ENCODE data around the gene PGAM2.

PGAM2 gene

GRCh38 chr7:44103566-44103922 is 38.2 kb upstream of the PGAM2 start:
- no peak for DNase-seq

DNA sequence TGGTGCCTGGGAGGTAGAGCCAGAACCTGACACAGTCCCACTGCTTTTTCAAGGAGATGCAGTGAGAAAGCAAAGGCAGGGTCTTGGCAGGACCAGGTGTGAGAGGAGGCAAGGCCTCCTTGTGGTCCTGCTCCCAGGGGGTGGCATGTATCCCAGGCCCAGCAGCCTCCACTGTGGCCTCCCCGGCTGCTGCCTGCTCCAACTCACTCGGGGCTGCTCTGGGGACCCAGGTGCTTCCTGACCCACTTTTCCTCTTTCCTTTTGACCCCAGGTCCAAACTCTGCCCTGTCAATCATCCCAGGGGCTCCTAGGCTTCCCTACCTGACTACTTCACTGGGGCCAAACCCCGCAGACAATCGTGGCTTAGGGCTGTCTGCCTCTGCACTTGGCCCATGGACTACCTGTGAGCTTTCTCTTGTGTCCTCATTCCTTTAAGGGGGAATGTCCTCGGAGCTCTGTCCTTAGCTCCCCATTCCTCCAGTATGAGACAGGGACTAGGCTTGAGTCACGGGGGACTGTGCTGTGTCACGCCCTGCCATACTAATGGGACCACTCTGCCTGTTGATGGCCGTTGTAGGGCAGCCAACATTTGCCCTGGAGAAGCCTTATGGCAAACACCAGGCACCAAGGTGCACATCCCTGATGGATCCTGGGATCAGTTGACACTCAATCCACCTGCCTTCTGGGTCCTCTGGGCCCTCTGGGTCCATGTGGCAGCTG is 37.6 kb upstream of the PGAM2 start:
- no peak for DNase-seq

- no peak for DNase-seq
Measured at GRCh38 chr7:44101966-44102845, 36.8 kb upstream of the PGAM2 start.

DNA sequence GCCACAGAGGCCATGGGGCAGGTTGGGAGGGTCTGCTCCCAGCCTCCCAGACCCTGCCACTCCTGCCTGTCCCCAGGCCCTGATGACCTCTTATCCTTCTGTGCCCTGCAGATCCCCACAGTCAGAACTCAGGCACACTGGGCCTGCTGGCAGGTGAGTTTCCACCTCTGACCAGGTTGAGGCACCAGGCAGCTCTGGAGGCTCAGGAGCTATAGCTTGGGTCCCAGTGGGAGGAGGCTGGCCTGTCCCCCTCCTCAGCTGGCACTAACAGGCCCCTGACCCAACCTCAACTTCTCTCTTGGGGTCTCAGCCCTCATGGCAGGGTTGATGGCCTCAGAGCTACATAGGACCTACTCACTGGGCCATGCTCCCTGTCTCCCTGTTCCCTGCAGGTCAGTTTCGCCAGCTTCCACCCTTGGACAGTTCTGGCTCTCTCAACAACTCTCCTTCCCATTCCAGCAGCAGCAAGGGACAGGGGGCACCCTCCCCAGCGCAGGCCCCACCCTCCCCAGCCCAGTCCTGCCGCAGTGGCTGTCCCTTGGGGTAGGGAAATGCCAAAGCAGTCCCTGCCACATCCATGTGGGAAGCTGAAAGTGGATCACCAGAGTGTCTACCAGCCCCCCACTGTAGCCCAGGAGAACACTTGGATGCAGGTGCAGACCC is 36.1 kb upstream of the PGAM2 start:
- no peak for DNase-seq

DNA sequence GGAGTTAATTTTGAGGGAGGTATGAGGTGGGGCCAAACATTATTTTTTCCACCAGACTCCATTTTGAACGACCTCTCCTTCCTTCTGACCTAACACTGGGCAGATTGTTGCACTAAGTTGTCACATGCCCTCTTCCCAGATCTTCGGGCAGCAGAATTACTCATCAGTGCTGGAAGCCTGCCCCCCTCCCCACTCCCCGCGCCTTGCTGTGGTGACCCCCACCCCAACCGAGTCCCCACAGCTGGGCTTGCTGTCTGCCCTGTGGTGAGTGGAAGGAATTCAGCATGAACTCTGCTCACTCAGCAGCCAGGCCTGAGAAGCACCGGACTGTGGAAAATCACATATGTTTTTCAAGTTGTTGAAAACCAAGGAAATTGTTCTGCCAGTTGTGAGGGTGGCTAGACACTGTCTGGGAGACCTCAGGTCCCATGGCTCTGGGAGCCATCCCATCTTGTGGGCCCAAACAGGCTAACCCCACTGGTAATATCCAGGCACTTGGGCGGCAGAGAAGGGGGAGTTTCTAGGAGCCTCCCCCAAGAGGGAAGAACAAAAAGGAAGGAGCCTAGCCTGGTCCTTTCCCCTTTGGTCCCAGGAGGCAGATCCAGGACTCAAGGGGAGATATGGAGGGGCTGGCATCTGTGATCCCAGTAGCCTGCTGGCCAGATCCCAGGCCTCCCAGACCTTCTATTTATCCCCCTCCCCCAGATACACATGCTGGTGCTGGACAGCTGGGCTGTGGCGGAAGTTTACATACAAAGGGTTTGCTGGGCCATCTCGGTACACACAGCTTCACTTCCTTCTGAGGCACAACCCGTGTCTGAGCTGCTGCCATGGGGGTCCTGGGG is 35.3 kb upstream of the PGAM2 start:
- DNase-seq: no peak

- DNase-seq: no peak
Measured at GRCh38 chr7:44099669-44100068, 34.3 kb upstream of the PGAM2 start.

- no peak for DNase-seq
Measured at GRCh38 chr7:44098092-44099068, 33.0 kb upstream of the PGAM2 start.

- DNase-seq: no peak
Measured at GRCh38 chr7:44097064-44097932, 31.9 kb upstream of the PGAM2 start.

DNA sequence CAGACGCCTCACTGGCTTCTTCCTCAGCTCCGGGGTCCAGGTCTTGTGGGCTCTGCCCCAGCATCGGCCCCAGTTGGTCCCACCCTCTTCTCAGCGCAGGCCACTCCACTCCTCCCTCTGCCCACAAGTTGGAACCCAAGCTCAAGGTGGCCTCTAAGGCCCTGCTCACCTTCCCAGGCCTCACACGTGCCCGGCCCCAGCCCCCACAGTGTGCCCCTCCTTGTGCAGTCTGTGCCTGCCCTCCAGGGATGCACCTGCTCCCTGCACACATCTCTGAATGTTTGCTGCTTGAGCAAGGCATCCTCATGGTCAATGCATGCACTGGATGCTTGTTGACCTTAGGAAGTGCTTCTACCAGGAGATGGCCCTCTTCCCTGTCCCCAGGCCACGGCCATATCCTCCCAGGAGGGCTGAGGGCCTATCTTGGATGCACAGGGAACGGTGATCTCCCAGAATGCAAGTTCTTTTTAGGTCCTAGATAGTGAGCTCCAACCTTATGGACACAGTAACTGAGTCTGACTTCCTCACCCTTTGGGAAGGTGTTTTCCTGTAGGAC is 31.0 kb upstream of the PGAM2 start:
- DNase-seq: no peak

DNA sequence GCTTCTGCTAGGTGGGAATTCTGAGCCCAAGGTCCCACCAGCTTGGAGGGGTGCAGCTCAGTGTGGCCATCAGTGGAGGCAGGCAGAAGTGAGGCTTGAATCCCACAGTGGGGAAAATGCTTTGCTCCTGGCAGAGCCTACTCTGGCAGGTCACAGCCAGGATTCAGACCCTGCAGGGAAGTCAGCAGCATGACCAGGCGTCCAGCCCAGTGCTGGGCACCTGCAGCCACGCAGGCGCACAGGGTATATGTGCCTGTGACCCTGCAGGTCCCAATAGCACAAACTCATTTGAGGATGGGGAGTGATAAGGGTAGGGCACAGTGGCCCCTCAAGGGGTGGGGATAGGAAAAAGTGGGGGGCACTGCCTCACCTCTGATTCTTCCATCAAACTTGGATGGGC is 30.4 kb upstream of the PGAM2 start:
- no peak for DNase-seq

- no peak for DNase-seq
Measured at GRCh38 chr7:44094883-44095592, 29.7 kb upstream of the PGAM2 start.

GRCh38 chr7:44094365-44094764 is 29.0 kb upstream of the PGAM2 start:
- no peak for DNase-seq

GRCh38 chr7:44093102-44093641 is 27.8 kb upstream of the PGAM2 start:
- no peak for DNase-seq

- no peak for DNase-seq
Measured at GRCh38 chr7:44087911-44088838, 22.8 kb upstream of the PGAM2 start.

DNA sequence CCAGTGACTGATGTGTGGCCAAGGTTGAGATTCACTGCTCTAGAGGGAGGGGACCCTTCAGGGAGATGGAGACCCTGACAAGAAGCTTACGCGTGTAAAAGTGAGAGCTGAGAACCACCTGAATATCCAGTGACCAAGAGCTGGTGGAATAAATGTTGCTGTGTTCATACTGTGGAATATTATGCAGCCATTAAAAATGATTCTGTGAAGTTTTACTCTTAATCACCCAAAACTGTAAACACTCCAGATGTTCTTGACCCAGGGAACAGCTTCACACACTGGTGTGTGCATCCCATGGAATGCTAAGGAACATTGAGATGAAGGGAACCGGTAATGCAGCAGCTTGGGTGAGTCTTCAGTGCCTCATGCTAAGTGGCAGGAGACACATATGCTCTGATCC is 21.3 kb upstream of the PGAM2 start:
- no peak for DNase-seq

DNA sequence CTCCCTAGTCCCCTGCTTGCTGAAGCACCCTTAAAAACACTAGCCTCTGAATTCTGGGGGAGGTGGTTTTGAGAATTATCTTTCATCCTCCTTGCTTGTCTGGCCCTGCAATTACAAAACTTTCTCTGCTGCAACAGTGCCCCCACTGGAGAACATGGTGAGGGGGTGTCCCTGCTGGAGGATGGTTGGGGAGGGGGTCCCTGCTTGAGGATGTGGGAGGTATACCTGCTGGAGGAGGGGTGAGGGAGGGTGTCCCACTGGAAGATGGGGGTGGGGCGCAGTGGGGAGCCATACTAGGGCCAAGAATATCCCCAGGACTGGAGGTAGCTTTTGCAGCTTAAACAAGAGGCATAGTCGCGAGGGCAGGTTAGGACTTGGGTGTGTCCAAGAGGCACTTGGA is 20.2 kb upstream of the PGAM2 start:
- DNase-seq: no peak

DNA sequence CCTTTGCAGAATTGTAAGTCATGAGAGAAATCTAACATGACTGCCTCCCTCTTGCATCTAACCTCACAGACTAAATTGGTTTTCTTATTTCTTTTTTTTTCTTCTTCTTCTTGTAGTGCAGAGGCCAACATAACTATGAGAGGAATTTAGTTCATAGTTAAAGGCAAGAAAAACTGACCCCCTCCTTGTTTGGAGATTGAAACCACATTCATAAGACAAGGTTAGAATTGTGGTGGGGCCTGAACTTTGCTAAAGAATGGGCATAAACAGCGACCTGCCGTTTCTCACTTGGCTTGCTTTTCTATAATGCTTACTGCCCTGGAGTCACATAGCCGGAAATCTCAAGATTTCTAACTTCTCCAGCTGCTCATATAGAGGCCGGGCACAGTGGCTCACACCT is 19.3 kb upstream of the PGAM2 start:
- no peak for DNase-seq

- no peak for DNase-seq
Measured at GRCh38 chr7:44083796-44084195, 18.4 kb upstream of the PGAM2 start.
